GM18858 (cell line): Measurements from ENCODE around the gene VARS1.
"Not testable (repeated sequence)": the region's sequence is repeated elsewhere in the genome, so short reads cannot be mapped to it uniquely, and the experiment has no call there.

Experiments
- ATAC-seq: cut with Tn5 transposase; IDR thresholded peaks from one replicate; pipeline ENCODE4 v1.9.1; 2021; ENCODE audit not compliant: unreplicated experiment

The VARS1 gene

GRCh38 chr6:31795616-31796298 is at the start of gene VARS1:
VARS1 (minus strand) TSS chr6:31795752; CDS start chr6:31795217, 535 bp downstream.
- peak; percentile 56 for ATAC-seq

GRCh38 chr6:31844507-31844906 is 49.0 kb upstream of the VARS1 start:
- no peak for ATAC-seq

DNA sequence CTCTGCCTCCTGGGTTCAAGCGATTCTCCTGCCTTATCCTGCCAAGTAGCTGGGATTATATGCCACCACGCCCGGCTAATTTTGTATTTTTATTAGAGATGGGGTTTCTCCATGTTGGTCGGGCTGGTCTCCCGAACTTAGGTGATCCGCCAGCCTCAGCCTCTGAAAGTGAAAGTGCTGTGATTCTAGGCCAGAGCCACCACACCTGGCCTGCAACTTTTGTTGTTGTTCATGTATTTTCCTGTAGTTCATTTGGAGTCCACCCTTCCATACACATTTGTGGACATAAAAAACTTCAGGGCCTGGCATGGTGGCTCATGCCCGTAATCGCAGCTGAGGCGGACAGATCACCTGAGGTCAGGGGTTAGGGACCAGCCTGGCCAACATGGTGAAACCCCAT is 46.5 kb upstream of the VARS1 start:
- no peak for ATAC-seq

GRCh38 chr6:31839779-31840126 is 44.2 kb upstream of the VARS1 start:
- not testable (repeated sequence) for ATAC-seq

- ATAC-seq: no peak
These were observed 43.4 kb upstream of the VARS1 start for GRCh38 chr6:31838968-31839367.

DNA sequence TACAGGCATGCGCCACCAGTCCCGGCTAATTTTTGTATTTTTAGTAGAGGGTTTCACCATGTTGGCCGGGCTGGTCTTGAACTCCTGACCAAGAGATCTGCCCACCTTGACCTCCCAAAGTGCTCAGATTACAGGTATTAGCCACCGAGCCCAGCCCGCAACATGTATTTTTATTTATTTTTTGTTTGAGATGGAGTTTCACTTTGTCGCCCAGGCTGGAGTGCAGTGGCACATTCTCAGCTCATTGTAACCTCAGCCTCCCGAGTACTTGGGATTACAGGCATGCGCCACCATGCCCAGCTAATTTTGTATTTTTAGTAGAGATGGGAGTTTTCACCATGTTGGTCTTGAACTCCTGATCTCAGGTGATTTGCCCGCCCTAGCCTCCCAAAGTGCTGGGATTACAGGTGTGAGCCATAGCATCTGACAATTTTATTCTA is 42.6 kb upstream of the VARS1 start:
- not testable (repeated sequence) for ATAC-seq

DNA sequence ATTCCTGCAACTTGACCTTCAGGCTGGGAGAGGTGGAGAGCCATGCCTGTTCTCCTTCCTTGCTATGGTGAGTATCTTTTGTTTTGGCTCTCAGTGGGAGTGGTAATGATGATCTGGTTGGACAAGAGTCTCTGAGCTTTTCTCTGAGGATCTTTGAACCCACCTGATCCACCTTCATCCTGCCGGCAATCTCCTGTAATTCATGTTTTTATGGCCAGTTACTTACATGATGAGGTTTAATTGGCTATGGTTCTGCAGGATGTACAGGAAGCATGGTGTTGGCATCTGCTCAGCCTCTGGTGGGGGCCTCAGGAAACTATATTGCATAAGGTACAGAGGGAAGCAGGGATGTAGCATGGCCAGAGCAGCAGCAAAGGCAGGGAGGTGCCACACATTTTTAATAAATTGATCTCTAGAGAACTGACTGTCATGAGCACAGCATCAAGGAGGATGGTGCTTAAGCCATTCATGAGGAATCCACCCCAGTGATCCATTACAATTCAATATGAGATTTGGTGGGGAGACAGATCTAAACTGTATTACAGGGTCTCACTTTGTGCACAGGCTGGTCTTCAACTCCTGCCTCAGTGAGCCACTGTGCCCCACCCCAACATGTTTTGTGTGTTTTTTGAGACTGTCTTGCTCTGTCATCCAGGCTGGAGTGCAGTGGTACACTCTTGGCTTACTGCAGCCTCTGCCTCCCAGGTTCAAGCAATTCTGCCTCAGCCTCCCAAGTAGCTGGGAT is 42.0 kb upstream of the VARS1 start:
- ATAC-seq: no peak

DNA sequence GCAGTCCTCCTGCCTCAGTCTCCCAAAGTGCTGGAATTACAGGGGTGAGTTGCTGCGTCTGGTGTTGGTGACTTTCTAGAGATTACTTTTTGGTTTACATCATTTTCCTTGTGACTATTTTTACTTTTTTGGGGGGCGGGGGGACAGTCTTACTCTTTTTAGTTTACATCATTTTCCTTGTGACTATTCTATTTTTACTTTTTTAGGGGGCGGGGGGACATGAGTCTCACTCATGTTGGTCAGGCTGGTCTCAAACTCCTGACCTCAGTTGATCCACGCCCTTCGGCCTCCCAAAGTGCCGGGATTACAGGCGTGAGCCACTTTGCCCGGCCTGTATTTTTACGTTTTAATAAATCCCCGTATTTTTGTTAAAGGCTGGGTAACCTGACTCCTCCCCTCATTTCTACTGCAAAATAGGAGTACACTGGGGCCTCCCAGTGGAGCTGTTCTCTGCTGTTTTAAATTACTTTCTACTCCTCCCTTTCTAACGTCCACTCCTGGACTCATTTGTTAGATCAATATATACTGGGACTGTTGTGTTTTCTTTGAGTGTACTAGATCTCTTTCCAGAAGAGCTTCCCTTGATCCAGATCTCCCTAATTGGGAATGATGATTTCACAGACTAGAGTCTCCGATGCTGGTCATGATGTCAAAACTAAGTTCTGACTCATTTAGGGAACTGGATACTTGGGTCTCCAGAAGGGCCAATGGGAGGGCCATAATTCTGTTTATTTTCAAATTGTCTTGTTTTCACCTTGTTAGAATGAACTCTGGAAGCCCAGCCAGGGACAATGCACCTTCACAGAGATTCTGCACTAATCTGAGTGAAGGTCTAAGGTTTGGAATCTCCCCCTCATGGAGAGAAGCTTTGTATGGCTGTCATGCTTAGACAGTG is 41.2 kb upstream of the VARS1 start:
- no peak for ATAC-seq

GRCh38 chr6:31836047-31836473 is 40.5 kb upstream of the VARS1 start:
- no peak for ATAC-seq

DNA sequence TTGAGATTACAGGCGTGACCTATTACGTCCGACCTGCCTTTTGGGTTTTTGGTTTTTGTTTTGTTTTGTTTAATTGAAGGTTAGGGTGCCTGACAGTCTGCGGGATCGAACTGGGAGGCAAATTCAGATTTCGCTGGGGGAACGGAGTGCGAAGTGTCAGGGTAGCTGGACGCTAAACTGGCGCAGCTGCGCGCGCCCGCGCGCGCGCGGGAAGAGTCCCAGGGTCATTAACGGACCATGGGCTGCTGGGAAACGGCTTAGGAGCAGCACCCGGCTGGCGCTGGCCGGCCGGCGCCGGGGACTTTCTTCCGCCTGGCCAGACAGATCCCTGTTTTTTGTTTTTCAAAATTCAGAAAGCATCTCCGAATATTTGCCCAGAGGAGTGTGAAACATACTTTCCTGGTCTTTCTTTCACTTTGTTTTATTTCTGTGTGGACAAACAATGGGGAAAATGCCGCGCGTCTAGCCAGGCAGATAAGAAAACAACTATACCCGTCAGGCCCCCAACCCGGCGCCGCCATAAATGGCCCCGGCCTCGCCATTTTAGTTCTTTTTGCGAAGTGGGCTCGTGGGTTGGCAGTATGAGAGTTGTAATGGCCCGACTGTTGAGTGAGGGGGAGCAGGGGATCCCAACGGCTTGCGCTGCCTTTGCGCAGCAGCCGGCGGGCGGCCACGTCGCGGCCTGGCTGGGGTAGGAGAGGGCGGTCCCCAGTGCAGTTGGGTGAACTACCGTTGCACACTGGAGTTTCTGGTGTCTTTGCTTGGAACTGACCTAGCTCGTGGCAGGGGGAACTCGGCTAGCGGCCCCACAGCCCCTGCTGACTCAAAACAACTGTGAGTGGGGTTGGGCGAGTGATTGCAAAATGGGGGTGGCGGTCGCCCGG is 39.1 kb upstream of the VARS1 start:
- ATAC-seq: no peak

GRCh38 chr6:31831350-31832215 is 36.0 kb upstream of the VARS1 start:
- ATAC-seq: no peak

DNA sequence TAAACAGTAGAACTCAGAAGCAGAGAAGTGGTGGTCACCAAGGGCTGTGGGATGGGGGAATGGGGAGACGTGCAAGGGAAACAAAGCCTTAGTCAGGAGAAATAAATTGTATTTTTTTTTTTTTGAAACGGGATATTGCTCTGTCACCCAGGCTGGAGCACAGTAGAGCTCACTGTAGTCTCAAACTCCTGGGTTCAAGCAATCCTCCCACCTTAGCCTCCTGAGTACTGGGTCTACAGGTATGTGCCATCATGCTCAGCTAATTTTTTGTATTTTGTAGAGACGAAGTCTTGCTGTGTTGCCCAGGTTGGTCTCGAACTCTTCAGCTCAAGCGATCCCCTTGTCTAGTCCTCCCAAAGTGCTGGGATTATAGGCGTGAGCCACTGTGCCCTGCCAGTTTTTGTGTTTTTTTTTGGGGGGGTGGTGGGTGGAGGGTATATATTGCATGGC is 35.4 kb upstream of the VARS1 start:
- ATAC-seq: no peak

- no peak for ATAC-seq
These were observed 34.2 kb upstream of the VARS1 start for GRCh38 chr6:31829633-31830283.

GRCh38 chr6:31827286-31828079 is 31.9 kb upstream of the VARS1 start, which contains the start of gene HSPA1B:
HSPA1B (plus strand) TSS chr6:31827738; CDS start chr6:31827951, 213 bp downstream.
- peak; percentile 44 for ATAC-seq

DNA sequence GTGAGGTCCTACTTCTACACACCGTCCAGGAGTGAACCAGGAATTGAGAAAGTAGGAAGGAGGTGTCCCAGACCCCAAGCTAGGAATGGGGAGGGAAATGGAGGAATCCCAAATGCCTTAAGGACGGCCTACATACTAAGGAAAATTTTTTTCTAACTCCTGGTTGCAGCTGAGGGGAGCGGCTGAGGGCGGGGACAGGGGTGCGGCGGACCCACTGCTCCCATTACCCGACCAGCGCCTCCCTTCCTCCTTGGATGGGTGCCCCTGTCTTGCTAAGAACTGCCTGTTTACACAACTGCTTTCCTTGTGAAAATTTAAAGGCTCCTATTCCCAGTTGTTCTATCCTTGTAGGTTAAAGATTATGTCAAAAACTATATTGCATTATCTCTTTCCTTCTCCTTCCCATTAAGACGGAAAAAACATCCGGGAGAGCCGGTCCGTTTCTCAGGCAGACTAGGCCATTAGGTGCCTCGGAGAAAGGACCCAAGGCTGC is 31.3 kb upstream of the VARS1 start:
- no peak for ATAC-seq

DNA sequence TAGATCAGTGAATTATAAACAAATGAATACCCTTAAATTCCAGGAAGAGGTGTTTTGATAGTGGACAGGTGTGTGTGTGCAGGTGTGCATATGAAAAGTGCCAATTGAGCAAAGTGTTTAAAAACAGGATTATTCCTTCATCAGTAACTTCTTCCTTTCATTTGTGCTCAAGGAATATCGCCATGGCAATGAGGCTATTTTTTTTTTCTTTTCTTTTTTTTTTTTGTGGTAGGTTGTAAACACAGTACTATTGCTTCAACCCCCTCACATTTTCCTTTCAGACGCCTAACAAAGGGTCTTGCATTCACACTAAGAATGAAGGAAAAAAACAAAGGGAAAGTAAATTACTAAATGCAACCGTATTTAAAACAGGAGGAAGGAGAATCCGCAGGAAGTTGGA is 30.0 kb upstream of the VARS1 start:
- no peak for ATAC-seq

GRCh38 chr6:31823592-31824196 is 28.1 kb upstream of the VARS1 start:
- not testable (repeated sequence) for ATAC-seq
